Liver (tissue), 3 donors: ENCODE results near the gene FBXO7.

Source experiments
- FOXA1 ChIP-seq: IDR thresholded peaks from 2 replicates; pipeline ENCODE4 v1.6.1; 2016; ENCODE audit warnings: antibody characterized with exemption
- GABPA ChIP-seq, 2 donors: IDR thresholded peaks in 1 of 2; conservative IDR thresholded peaks in 1 of 2; 2 replicates each; pipeline ENCODE4 v1.6.1; 2016; ENCODE audit warnings: antibody characterized with exemption in 2 of 2, mild to moderate bottlenecking in 1 of 2, moderate library complexity in 1 of 2
- RAD21 ChIP-seq, 2 donors: IDR thresholded peaks; 2 replicates each; pipeline ENCODE4 v1.6.1; 2016; ENCODE audit warnings: antibody characterized with exemption in 2 of 2, mild to moderate bottlenecking in 2 of 2
- SP1 ChIP-seq: IDR thresholded peaks from 2 replicates; pipeline ENCODE4 v1.6.1; 2018; ENCODE audit warnings: antibody characterized with exemption, mild to moderate bottlenecking
- TAF1 ChIP-seq: conservative IDR thresholded peaks from 2 replicates; pipeline ENCODE4 v1.6.1; 2016; ENCODE audit warnings: antibody characterized with exemption, mild to moderate bottlenecking
- YY1 ChIP-seq: IDR thresholded peaks from 2 replicates; pipeline ENCODE4 v1.6.1; 2016; ENCODE audit warnings: antibody characterized with exemption, mild to moderate bottlenecking
- TF ChIP-seq, protein P1 (sequence below): IDR thresholded peaks from 2 replicates; pipeline ENCODE4 v1.6.1; 2016; ENCODE audit warnings: antibody characterized with exemption
- TF ChIP-seq, protein P2 (sequence below): fragments of 150-350 bp; IDR thresholded peaks from 2 replicates; pipeline ENCODE4 v1.5.1; 2017; ENCODE audit warnings: improper control_type of control experiment, low read depth, low read length; ENCODE audit not compliant: missing input control
- TF ChIP-seq, protein P3 (sequence below): IDR thresholded peaks from 2 replicates; pipeline ENCODE4 v1.6.1; 2016; ENCODE audit warnings: antibody characterized with exemption
- TF ChIP-seq, protein P4 (sequence below): IDR thresholded peaks from 2 replicates; pipeline ENCODE4 v1.6.1; 2016; ENCODE audit warnings: antibody characterized with exemption, mild to moderate bottlenecking
- donor health status: healthy.
- donor health status: healthy.

DNA sequence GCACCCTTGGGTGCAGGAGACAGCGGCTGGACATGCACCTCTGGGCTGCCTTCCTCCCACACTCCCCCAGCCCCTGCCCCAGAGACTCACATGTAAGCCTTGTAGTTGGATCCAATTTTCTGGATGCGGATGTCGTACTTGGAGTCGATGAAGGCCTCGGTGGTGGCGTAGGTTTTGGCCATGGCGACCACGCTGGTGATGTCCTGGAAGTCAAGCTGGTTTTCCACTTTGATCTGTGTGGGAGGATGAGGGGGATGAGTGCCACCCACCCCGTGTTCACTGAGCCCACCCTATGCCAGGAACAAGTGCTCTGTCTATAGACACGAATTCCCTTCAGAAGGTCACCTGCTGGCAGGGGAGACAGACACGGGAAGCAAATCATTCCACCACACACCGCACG lies 66.9 kb downstream of the FBXO7 start:
- TF ChIP-seq, protein P1, sequence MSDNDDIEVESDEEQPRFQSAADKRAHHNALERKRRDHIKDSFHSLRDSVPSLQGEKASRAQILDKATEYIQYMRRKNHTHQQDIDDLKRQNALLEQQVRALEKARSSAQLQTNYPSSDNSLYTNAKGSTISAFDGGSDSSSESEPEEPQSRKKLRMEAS: no peak
- TF ChIP-seq, protein P2, sequence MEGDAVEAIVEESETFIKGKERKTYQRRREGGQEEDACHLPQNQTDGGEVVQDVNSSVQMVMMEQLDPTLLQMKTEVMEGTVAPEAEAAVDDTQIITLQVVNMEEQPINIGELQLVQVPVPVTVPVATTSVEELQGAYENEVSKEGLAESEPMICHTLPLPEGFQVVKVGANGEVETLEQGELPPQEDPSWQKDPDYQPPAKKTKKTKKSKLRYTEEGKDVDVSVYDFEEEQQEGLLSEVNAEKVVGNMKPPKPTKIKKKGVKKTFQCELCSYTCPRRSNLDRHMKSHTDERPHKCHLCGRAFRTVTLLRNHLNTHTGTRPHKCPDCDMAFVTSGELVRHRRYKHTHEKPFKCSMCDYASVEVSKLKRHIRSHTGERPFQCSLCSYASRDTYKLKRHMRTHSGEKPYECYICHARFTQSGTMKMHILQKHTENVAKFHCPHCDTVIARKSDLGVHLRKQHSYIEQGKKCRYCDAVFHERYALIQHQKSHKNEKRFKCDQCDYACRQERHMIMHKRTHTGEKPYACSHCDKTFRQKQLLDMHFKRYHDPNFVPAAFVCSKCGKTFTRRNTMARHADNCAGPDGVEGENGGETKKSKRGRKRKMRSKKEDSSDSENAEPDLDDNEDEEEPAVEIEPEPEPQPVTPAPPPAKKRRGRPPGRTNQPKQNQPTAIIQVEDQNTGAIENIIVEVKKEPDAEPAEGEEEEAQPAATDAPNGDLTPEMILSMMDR: no peak
- no peak for TF ChIP-seq TAF1
- TF ChIP-seq FOXA1: no peak
- no peak for TF ChIP-seq YY1
- no peak for TF ChIP-seq GABPA (IDR thresholded peaks at IDR 0.05 in 1 of 2, conservative IDR thresholded peaks at IDR 0.05 in 1 of 2)
- TF ChIP-seq, protein P3, sequence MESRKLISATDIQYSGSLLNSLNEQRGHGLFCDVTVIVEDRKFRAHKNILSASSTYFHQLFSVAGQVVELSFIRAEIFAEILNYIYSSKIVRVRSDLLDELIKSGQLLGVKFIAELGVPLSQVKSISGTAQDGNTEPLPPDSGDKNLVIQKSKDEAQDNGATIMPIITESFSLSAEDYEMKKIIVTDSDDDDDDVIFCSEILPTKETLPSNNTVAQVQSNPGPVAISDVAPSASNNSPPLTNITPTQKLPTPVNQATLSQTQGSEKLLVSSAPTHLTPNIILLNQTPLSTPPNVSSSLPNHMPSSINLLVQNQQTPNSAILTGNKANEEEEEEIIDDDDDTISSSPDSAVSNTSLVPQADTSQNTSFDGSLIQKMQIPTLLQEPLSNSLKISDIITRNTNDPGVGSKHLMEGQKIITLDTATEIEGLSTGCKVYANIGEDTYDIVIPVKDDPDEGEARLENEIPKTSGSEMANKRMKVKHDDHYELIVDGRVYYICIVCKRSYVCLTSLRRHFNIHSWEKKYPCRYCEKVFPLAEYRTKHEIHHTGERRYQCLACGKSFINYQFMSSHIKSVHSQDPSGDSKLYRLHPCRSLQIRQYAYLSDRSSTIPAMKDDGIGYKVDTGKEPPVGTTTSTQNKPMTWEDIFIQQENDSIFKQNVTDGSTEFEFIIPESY: no peak
- TF ChIP-seq, protein P4, sequence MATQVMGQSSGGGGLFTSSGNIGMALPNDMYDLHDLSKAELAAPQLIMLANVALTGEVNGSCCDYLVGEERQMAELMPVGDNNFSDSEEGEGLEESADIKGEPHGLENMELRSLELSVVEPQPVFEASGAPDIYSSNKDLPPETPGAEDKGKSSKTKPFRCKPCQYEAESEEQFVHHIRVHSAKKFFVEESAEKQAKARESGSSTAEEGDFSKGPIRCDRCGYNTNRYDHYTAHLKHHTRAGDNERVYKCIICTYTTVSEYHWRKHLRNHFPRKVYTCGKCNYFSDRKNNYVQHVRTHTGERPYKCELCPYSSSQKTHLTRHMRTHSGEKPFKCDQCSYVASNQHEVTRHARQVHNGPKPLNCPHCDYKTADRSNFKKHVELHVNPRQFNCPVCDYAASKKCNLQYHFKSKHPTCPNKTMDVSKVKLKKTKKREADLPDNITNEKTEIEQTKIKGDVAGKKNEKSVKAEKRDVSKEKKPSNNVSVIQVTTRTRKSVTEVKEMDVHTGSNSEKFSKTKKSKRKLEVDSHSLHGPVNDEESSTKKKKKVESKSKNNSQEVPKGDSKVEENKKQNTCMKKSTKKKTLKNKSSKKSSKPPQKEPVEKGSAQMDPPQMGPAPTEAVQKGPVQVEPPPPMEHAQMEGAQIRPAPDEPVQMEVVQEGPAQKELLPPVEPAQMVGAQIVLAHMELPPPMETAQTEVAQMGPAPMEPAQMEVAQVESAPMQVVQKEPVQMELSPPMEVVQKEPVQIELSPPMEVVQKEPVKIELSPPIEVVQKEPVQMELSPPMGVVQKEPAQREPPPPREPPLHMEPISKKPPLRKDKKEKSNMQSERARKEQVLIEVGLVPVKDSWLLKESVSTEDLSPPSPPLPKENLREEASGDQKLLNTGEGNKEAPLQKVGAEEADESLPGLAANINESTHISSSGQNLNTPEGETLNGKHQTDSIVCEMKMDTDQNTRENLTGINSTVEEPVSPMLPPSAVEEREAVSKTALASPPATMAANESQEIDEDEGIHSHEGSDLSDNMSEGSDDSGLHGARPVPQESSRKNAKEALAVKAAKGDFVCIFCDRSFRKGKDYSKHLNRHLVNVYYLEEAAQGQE: no peak
- TF ChIP-seq RAD21 (IDR thresholded peaks at IDR 0.05): no peak
- no peak for TF ChIP-seq SP1
